Amniotic stem cell (primary cell): Measurements from ENCODE around the gene MOB3B.

Source experiments
- DNase-seq: peaks from one replicate; lab custom pipeline; 2025; lab: John Stamatoyannopoulos, UW

MOB3B gene

DNA sequence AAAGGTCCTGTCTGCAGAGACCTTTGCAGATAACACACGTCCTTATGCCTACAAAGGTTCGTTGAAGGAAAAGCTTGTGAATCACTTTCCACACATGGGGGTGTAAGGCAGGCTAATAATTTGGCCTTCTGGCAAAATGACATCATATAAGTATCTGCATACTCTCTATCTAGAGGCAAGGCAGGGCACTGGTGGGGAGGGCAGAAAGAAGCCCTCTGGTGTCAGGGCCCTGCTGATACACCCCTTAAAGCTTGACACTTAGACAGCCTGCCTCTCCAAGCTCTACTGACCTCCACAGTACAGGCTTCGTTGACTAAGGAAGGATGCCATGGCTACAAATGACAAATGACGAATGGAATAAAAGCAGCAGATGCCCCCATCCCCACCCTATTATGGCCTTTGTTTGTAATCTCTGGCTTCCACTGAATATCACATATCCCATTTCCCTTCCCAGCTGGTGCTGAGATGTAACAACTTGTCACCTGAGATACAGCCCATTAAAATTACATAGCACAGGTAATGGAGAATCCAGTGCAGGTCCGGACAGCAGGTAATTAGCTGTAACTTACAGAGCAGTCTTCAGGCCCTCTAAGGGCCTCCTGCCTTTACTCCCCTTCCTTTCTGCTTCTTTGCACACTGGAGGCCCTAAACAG lies 82.5 kb downstream of the MOB3B start:
- DNase-seq = no peak

GRCh38 chr9:27445688-27446087 lies 83.9 kb downstream of the MOB3B start:
- no peak for DNase-seq

DNA sequence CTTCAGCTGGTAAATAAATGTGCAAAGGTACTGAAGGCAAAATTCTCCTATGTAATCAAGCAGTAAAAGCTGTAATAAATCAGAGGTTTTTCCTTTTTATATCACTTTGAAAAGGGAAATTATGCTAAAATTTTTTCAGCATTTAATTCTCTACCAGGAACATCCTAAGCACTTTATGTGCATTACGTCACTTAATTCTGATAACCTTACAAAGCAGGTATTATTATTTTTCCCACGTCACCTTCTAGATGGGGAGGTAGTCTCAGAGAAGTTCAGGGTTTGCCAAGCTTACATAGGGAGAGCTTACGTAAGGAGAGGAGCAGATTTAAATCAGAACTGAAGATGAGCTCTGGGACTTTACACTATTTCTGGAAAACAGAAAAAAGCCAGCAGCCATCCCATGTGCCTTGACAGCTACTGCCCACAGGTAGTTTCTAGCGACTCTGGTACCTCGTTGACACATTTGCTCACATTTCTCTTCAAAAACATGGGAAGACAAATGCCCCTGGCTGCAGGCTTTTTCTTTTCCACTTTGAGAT lies 84.5 kb downstream of the MOB3B start:
- no peak for DNase-seq

DNA sequence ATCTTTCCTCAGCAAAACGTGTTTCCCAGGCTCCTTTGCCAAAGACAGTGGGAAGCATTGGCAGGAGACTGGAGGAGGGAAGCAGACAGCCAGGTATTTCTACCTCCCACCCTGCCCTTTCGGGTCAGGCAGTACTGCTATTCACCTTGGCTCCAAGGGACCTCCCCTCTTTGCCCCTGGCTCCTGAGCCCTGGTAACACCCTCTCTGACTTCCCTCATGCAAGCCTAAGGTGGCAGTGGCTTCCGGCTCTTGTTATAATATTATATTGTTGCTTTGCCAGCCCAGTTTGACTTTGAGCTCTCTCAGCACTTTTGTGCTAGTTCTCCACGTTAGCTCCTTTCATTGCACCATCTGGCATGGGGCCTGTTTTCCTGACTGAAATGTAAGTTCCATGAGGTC lies 87.2 kb downstream of the MOB3B start:
- no peak for DNase-seq

GRCh38 chr9:27441741-27442070 lies 87.9 kb downstream of the MOB3B start:
- no peak for DNase-seq

DNA sequence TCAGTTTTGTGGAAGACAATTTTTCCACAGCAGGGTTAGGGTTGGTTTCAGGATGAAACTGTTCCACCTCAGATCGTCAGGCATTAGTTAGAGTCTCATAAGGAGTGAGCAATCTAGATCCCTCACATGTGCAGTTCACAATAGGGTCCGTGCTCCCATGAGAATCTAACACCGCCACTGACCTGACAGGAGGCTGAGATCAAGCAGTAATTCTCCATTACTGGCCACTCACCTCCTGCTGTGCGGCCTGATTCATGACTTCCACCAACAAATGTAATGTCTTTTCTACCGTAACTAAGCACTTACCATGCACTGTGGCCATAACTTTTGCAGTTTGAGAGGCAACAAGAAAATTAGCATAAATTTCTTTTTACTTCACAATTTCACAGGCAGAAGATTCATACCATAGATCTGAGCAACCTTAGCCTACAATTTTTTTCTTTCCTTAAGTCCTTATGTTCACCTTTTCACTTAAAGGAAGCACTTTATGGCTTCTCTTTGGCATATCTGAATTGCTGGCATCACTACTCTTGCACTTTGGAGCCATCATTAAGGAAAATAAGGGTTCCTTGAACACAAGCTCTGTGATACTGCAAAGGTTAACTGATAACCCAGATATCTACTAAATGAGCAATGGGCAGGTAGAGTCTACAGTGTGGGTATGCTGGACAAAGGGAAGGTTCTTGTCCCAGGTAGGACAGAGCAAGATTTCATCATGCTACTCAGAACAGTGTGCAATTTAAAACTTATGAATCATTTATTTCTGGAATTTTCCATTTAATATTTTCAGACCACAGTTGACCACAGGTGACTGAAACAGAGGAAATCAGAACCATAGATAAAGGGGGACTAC lies 88.5 kb downstream of the MOB3B start:
- no peak for DNase-seq

- no peak for DNase-seq
Observed at GRCh38 chr9:27438522-27438921, 91.1 kb downstream of the MOB3B start.

- DNase-seq = no peak
Observed at GRCh38 chr9:27437652-27438373, 91.8 kb downstream of the MOB3B start.

DNA sequence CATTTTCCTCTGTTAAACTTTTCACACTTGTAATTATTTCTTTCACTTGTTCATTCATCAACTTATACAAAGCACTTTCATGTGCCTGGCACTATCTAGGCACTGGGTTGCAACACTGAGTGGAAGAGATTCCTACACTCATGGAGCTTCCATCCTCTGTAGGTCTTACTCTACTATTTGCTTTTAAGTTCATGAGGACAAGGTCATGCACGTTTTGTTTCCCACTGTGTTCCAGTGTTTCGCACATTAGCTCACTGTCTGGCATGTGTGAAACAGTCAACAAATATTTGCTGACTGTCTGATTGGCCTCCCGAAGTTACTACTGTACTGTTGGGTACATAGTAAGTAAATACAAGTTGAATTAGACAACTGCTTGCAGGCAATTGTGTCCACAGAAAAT lies 93.4 kb downstream of the MOB3B start:
- no peak for DNase-seq

GRCh38 chr9:27433631-27434325 lies 95.8 kb downstream of the MOB3B start:
- no peak for DNase-seq

DNA sequence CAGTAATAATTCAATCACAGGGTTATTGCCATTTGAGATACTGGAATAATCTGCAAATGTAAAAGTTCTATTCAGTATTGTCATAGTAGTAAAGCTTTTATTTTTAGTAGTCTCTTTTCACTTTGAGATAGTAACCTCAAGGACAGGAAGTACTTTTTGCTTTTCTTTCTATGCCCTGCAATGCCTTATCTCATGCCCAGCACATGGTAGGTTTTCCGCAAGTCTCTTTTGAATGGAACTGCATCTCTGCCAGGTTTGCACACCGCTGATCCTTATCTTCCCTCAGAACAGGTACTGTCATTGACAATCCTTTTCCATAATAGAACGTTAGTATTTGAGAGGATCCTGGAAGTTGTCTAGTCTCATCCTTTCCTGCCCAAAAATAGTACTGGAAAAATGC lies 97.3 kb downstream of the MOB3B start:
- DNase-seq = no peak

DNA sequence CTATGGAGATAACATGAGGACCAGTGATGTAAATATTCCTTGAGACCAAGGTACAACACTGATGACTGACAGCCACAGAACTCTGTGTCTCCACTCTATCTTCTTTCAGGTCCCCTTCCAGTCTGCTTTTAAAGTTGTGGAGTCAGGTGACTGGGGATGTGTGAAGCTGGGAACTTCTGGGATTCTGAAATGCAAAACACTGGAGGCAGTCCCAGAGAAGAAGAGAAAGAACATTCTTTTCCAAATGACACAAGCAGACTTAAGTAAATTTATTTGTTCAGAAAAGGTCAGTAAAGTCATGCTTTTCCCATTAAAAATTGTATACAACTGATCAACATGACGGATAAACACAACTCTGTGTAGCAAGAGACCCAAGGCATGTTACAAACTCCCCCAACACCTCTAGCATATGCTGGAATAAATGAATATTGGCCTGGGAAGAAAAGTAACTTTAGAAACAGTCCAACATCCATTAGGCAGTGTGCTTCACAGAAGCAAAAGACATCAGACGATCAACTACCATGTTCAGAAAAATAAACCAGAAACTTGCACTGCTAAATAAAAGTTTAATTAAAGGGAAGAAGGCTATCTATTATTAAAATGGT lies 98.0 kb downstream of the MOB3B start:
- no peak for DNase-seq

DNA sequence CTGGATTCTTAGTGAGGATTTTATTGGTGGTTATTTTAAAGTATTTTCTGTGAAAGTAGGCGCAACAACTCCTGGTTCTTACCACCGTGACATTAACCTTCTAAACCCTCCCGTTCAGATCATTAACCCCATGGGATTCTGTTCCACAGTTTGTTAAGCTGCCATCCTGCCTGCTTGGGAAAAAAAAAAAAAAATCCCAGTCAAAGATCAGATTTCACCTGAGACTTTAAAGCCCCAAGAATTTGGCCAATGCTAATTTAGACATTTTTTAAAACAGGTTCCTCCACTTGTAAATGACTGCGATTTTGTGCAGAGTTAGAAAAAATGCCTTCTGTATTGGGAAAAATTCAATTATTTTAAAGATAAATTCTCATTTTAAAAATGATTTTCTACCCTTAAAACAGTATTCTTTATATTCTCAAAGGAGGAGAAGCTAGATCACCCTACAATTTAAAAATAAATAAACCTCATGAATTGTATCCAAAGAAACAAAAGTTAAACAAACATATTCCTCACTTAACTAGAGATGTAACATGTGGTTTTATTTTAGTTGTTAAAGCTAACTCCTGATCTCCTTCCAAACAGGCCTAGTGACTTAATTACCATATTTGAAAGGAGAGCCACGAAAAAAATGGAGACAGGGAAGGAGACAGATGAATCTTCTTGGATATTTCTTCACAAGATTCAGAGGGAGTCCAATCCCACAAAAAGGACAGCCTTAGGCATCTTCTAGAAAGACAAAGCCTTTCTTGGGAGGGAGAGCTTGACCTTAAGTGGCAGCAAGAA lies 98.7 kb downstream of the MOB3B start:
- no peak for DNase-seq

- no peak for DNase-seq
Observed at GRCh38 chr9:27429917-27430316, 99.7 kb downstream of the MOB3B start.

DNA sequence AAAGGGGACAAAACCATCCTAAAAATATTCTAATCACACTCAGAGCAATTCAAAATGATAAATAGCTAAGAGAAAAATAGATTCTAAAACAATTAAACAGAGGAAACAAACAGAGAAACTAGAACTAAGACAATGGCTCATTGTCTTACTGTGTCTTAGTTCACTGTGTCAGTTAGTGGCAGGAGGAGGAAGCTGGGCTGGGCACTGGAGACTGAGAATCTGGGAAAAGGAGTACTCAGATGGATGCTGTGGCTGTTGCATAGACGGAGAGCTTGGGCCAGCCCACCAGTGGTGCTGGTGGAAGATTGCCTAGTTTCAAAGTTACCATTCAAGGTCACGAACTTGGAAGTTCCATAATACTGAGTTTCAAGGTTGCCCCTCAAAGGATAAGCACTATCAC lies 100.2 kb downstream of the MOB3B start:
- no peak for DNase-seq

- no peak for DNase-seq
Observed at GRCh38 chr9:27428551-27428950, 101.1 kb downstream of the MOB3B start.

GRCh38 chr9:27427272-27427643 lies 102.4 kb downstream of the MOB3B start:
- no peak for DNase-seq

- DNase-seq = no peak
Observed at GRCh38 chr9:27426511-27427271, 102.9 kb downstream of the MOB3B start.

DNA sequence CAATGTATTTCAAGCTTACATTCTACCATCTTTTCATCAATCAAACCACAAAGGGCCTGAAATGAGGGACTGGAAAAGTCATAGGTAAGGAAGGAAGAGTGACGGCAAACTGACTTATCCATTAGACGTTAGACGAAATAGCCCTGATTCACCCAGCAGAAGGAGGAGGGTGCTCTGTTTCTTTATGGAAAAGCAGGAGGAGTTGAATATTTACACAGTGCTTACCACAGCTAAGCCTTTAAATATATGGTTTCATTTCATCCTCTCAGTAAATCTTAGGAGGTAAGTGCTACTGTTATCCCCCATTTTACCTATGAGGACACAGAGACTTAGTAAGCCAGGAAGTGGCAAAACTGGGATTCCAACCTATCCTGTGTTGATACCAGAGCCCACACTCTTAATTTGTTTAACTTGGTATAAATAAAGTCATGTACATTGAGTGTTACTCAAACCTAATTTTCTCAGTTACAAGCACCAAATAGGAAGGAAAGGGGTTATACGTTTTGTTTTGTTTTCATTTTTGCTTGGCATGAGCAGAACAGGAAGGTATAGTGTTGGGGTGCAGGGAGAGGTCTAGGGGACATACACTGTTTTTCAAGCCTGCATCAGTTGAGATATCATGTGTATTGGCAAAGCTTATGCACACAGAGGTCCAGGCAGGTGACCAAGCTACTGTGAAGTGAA lies 103.6 kb downstream of the MOB3B start:
- no peak for DNase-seq
